H1 (cell line): Measurements from ENCODE around the gene H2BW1.

Experiments used
- ASH2L ChIP-seq: fragments of 200-600, 300-600 bp; sonication (generic); IDR thresholded peaks from one replicate; pipeline ENCODE4 v1.7.1; 2017; ENCODE audit warnings: low read length
- CHD1 ChIP-seq: IDR thresholded peaks from 2 replicates; pipeline ENCODE4 v1.6.1; 2012; ENCODE audit warnings: low read depth, low read length, improper control_type of control experiment
- CREB1 ChIP-seq: IDR thresholded peaks from 2 replicates; pipeline ENCODE4 v1.6.1; 2012; ENCODE audit warnings: inconsistent platforms
- MAFK ChIP-seq: IDR thresholded peaks from 2 replicates; pipeline ENCODE4 v1.6.1; 2012; ENCODE audit warnings: low read depth, mild to moderate bottlenecking, improper control_type of control experiment, low read length
- POLR2A ChIP-seq, 2 experiments: IDR thresholded peaks; 1 replicate in 1 of 2; 2 replicates in 1 of 2; pipeline ENCODE4 v1.6.1; 2011; ENCODE audit warnings: low read depth in 2 of 2, low read length in 2 of 2, mild to moderate bottlenecking in 2 of 2; ENCODE audit errors: control extremely low read depth in 1 of 2
- SIRT6 ChIP-seq: IDR thresholded peaks from one replicate; pipeline ENCODE4 v1.7.1; 2012; ENCODE audit warnings: low read length, inconsistent platforms
- SIX5 ChIP-seq: IDR thresholded peaks from 2 replicates; pipeline ENCODE4 v1.6.1; 2011; ENCODE audit warnings: mild to moderate bottlenecking, low read depth, low read length
- TAF1 ChIP-seq: IDR thresholded peaks from 2 replicates; pipeline ENCODE4 v1.6.1; 2011; ENCODE audit warnings: mild to moderate bottlenecking, low read depth, low read length
- TAF7 ChIP-seq: optimal IDR thresholded peaks from 2 replicates; pipeline ENCODE3; 2011; ENCODE audit warnings: low read depth, mild to moderate bottlenecking, inconsistent platforms, low read length, moderate library complexity, borderline replicate concordance
- TBP ChIP-seq: IDR thresholded peaks from 2 replicates; pipeline ENCODE4 v1.6.1; 2011; ENCODE audit warnings: low read depth, low read length, improper control_type of control experiment
- TCF12 ChIP-seq: IDR thresholded peaks from 2 replicates; pipeline ENCODE4 v1.6.1; 2011; ENCODE audit warnings: low read depth, mild to moderate bottlenecking, low read length
- TEAD4 ChIP-seq: IDR thresholded peaks from 2 replicates; pipeline ENCODE4 v1.6.1; 2012; ENCODE audit warnings: low read depth, low read length, inconsistent platforms, mixed read lengths
- TF ChIP-seq, protein P1 (sequence below), 3 experiments: IDR thresholded peaks; 1 replicate in 2 of 3; 2 replicates in 1 of 3; pipeline versions ENCODE4 v1.5.1 to v1.6.1; 2011; ENCODE audit warnings: low read length in 3 of 3, mild to moderate bottlenecking in 3 of 3, inconsistent platforms in 2 of 3, low read depth in 1 of 3, moderate library complexity in 1 of 3; ENCODE audit not compliant: insufficient read depth in 1 of 3; ENCODE audit errors: control extremely low read depth in 1 of 3

DNA sequence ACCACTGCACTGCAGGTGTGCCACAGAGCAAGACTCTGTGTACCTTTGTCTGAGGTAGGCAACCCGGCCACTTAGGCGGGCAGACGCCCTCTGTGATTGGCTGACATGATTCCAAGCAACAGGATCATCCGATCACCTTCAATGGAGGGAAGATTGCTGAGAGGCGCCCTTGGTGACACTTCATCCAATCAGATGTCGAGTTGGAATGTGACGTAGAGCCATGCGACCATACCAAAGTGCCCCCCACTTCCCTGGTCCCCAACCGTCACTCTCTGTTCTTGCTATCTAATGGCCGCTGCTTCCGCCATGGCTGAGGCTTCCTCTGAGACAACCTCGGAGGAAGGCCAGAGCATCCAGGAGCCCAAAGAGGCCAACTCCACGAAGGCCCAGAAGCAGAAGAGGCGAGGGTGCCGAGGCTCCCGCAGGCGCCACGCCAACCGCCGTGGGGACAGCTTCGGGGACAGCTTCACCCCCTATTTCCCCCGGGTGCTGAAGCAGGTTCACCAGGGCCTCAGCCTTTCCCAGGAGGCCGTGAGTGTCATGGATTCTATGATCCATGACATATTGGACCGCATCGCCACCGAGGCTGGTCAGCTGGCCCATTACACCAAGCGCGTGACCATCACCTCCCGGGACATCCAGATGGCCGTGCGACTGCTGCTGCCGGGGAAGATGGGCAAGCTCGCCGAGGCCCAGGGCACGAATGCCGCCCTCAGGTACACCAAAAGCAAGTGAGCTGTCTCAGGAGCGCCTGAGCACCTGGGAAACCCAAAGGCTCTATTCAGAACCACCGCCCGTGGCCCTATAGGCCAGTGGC lies 26.4 kb upstream of the H2BW1 start, which contains the start of gene H2BW2:
- TF ChIP-seq, protein P1, sequence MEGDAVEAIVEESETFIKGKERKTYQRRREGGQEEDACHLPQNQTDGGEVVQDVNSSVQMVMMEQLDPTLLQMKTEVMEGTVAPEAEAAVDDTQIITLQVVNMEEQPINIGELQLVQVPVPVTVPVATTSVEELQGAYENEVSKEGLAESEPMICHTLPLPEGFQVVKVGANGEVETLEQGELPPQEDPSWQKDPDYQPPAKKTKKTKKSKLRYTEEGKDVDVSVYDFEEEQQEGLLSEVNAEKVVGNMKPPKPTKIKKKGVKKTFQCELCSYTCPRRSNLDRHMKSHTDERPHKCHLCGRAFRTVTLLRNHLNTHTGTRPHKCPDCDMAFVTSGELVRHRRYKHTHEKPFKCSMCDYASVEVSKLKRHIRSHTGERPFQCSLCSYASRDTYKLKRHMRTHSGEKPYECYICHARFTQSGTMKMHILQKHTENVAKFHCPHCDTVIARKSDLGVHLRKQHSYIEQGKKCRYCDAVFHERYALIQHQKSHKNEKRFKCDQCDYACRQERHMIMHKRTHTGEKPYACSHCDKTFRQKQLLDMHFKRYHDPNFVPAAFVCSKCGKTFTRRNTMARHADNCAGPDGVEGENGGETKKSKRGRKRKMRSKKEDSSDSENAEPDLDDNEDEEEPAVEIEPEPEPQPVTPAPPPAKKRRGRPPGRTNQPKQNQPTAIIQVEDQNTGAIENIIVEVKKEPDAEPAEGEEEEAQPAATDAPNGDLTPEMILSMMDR (IDR thresholded peaks at IDR 0.05; ENCODE audit: control extremely low read depth in 1 of 3, insufficient read depth in 1 of 3, low read depth in 1 of 3, low read length in 3 of 3), result no peak
- no peak for TF ChIP-seq TEAD4
- TF ChIP-seq TAF1, result no peak
- no peak for TF ChIP-seq TCF12
- no peak for TF ChIP-seq SIRT6
- no peak for TF ChIP-seq POLR2A (IDR thresholded peaks at IDR 0.05; ENCODE audit: control extremely low read depth in 1 of 2, low read depth in 2 of 2, low read length in 2 of 2)
- TF ChIP-seq MAFK, result no peak
- TF ChIP-seq CREB1, result no peak
- no peak for TF ChIP-seq CHD1
- no peak for TF ChIP-seq ASH2L
- TF ChIP-seq SIX5, result no peak
- no peak for TF ChIP-seq TAF7
- TF ChIP-seq TBP, result no peak
